GM19035 (cell line): ENCODE measurements around the gene SPATA9.
"Not testable (repeated sequence)": the region's sequence is repeated elsewhere in the genome, so short reads cannot be mapped to it uniquely, and the experiment has no call there.

Experiments used
- ATAC-seq: cut with Tn5 transposase; IDR thresholded peaks from one replicate; pipeline ENCODE4 v1.9.1; 2021; ENCODE audit not compliant: unreplicated experiment

SPATA9 gene

GRCh38 chr5:95717439-95717838 is 34.6 kb upstream of the SPATA9 start:
- ATAC-seq, result no peak

- ATAC-seq, result no peak
Observed at GRCh38 chr5:95715799-95716461, 33.1 kb upstream of the SPATA9 start.

GRCh38 chr5:95713960-95714710 is 31.3 kb upstream of the SPATA9 start:
- no peak for ATAC-seq

GRCh38 chr5:95713246-95713645 is 30.5 kb upstream of the SPATA9 start:
- ATAC-seq, result not testable (repeated sequence)

GRCh38 chr5:95712347-95712958 is 29.7 kb upstream of the SPATA9 start:
- no peak for ATAC-seq

GRCh38 chr5:95711501-95712346 is 28.9 kb upstream of the SPATA9 start:
- ATAC-seq, result no peak

GRCh38 chr5:95710651-95711500 is 28.1 kb upstream of the SPATA9 start:
- ATAC-seq, result not testable (repeated sequence)

GRCh38 chr5:95709967-95710650 is 27.3 kb upstream of the SPATA9 start:
- no peak for ATAC-seq

- ATAC-seq, result no peak
Observed at GRCh38 chr5:95708876-95709275, 26.1 kb upstream of the SPATA9 start.

GRCh38 chr5:95707534-95708188 is 24.9 kb upstream of the SPATA9 start:
- ATAC-seq, result not testable (repeated sequence)

- ATAC-seq, result no peak
Observed at GRCh38 chr5:95707055-95707454, 24.3 kb upstream of the SPATA9 start.

GRCh38 chr5:95706196-95706595 is 23.4 kb upstream of the SPATA9 start:
- ATAC-seq, result not testable (repeated sequence)

GRCh38 chr5:95704150-95704549 is 21.4 kb upstream of the SPATA9 start:
- no peak for ATAC-seq

- ATAC-seq, result no peak
Observed at GRCh38 chr5:95701074-95701473, 18.3 kb upstream of the SPATA9 start.

GRCh38 chr5:95699337-95699736 is 16.5 kb upstream of the SPATA9 start:
- ATAC-seq, result no peak

- ATAC-seq, result no peak
Observed at GRCh38 chr5:95697781-95698681, 15.2 kb upstream of the SPATA9 start.

- ATAC-seq, result no peak
Observed at GRCh38 chr5:95690333-95690732, 7.5 kb upstream of the SPATA9 start.

GRCh38 chr5:95689680-95690079 is 6.9 kb upstream of the SPATA9 start:
- no peak for ATAC-seq
